GM19438 (cell line): ENCODE data around the gene ACSM3.
"Not testable (repeated sequence)": the region's sequence is repeated elsewhere in the genome, so short reads cannot be mapped to it uniquely, and the experiment has no call there.

ENCODE experiments used
- ATAC-seq: cut with Tn5 transposase; IDR thresholded peaks from one replicate; pipeline ENCODE4 v1.9.1; 2021; ENCODE audit warnings: low read depth; ENCODE audit not compliant: unreplicated experiment

Gene ACSM3

DNA sequence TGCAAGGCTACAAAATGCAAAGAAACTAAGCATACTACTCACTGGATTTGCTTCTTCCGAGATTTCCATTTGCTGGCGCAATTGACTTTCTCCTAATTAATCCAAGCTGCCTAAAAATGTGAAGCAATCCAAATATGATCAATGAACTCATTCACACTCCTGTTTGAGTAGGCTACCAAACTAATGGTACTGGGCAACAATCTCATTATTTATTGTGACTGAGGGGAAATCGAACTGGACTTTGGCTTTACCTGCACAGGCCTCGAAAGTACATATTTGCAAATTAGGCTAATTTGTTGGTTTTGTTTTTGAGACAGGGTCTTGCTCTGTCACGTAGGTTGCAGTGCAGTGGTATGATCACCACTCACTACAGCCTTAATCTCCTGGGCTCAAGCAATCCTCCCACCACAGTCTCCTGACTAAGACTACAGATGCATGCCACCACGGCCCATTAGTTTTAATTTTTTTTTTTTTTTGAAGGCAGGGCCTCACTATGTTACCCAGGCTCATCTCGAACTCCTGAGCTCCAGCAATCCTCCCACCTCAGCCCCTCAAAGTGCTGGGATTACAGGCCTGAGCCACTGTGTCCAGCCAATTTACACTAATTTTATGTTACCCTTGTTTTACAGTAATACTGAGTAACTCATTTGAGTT, 39.9 kb downstream of the ACSM3 start:
- ATAC-seq, result no peak

DNA sequence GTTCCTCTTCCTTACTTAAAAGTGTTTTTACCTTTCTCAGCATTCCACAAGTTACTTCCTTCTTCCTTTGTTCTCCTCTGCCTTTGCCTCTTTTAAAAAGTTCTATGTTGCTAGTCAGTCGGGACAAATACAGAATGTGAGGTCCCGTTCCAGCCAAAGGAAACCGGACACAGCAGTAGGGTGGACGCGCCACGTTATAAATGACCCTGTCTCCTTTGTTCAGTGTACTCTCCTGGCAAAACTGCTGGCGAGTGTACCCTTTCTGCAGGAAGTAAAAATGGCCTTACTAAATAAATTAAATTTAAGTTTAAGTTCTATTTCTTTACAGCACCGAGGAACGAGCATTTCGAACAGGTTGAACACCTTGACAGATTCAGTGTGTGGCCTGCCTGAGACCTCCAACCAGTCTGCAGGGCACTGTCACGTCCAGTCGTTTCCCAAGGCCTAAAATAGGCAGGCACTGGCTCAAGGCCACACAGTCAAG, 41.9 kb downstream of the ACSM3 start:
- not testable (repeated sequence) for ATAC-seq

DNA sequence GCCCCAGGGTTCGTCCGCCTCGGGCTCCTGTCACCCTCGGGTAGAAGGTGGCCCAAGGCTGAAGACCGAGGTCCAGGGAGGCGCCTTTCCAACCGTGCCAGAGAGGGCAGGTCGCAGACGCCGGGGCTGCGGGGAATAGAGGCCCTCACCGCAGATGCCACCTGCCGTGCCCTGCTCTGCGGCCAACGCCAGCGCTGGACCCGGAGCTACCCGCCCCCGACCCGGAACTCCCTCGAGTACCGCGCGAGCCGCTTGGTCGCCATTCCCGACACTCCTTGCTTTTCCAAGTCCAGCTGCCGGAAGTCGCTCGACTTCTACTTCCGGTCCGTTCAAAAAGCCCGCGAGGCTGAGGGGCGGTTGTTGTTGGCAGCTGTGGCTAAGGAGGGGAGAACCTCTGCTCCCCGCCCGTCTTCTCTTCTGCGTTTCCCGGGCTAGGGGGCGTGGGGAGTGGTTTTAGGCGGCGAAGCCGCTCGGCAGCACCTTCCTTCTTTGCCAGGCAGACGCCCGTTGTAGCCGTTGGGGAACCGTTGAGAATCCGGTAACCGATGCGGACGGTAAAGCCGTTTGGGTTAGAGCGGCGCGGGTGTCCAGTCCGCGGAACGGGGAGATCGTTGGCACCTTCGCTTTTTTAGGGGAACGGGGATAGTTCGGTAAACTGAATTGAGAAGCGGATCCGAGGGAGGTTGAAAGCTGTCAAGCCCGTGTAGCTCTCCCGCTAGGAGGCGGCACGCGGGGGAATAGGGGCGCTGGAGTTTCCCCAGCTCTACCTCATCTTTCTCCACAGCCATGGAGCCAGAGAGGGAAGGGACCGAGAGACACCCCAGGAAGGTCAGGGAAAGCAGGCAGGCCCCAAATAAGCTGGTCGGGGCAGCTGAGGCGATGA, 42.6 kb downstream of the ACSM3 start, which contains the start of the genes ERI2 and REXO5:
ERI2 (minus strand) TSS at position 305 of the 883 bp plus-strand sequence; CDS start at position 263, 42 bp downstream.
REXO5 (plus strand) TSS at position 360 of the 883 bp plus-strand sequence; CDS start at position 787, 427 bp downstream.
- peak; percentile 77 for ATAC-seq

DNA sequence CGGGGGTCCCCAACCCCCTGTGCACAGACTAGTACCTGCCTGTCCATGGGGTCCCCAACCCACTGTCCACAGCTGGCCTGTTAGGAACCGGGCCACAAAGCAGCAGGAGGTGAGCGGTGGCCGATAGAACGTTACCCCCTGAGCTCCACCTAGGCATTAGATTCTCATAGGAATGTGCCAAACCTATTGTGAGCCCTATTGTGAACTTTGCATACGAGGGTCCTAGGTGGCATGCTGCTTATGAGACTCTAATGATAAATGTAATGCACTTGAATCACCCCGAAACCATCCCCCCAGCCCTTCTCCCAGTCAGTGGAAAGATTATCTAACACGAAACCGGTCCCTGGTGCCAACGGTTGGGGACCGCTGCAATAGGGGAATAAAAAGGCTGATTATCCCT, 44.0 kb downstream of the ACSM3 start:
- ATAC-seq, result no peak

DNA sequence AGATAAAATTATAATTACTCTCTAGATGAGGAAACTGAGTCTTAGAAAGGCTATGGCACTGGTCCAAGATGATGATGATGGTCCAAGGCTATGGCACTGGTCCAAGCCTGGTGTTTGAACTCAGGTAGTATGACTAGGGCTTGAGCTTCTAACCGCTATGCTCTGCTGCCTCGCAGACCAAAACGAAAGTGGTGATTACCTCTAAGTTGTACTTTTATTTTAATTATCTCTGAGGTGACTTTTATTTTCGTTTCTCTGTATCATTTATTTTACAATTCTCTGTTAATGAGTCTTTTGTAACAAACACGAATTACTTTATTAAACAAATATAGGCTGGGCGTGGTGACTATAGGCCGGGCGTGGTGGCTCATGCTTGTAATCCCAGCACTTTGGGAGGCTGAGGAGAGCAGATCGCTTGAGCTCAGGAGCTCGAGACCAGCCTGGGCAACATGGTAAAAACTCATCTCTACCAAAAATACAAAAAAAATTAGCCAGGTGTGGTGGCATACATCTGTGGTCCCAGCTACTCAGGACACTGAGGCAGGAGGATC, 48.1 kb downstream of the ACSM3 start:
- no peak for ATAC-seq

DNA sequence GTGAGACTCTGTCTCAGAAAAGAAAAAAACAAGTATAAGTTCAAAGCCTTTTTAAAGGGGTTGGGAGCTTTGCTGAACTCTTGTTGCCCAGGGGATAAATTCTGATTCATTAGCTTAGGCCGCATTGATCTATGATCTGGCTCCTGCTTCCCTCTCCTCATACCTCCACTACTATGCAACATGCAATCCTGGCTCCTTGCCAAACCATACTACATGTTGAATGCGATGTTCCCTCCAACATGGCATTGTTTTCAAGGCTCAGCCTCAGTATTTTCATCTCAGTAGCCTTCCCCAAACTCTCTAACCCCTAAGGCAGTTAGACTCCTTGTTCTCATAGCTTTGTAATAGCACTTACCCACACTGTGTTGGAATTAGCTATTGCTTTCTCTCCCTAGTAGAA, 48.7 kb downstream of the ACSM3 start:
- ATAC-seq, result no peak

DNA sequence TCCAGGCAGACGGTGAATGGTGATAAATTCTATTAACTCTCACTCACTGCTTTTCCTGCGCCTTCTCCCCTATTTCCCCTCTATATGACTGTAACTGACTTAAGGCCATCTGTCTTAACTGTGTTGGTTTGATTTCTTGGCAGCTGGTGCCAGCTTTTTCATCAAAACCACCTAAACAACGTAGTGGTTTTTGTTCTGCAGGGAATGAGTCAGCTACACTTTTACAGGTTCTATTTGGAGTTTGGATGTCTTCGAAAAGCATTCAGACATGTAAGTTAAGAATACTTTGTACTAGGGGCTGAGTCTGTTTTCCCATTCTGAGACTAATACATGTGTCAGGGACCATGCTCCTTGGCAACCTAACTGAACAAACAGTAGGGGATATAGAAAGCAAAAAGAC, 51.0 kb downstream of the ACSM3 start:
- ATAC-seq, result no peak

DNA sequence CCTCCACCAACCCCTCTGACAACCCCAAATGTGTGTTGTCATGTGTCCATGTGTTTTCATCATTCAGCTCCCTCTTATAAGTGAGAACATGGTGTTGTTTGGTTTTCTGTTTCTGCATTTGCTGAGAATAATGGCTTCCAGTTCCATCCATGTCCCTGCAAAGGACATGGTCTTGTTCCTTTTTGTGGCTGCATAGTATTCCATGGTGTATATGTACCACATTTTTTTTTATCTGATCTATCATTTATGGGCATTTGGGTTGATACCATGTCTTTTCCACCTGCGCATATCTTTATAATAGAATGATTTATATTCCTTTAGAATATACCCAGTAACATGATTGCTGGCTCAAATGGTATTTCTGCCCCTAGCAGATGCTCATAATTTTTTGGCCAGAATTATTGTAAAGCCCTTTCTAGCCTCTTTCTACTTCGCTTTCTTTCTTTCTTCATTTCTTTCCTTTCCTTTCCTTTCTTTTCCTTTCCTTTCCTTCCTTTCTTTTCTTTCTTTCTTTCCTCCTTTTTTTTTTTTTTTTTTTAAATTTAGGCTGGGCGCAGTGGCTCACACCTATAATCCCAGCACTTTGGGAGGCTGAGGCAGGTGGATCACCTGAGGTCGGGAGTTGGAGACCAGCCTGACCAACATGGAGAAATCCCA, 55.2 kb downstream of the ACSM3 start:
- ATAC-seq, result no peak

DNA sequence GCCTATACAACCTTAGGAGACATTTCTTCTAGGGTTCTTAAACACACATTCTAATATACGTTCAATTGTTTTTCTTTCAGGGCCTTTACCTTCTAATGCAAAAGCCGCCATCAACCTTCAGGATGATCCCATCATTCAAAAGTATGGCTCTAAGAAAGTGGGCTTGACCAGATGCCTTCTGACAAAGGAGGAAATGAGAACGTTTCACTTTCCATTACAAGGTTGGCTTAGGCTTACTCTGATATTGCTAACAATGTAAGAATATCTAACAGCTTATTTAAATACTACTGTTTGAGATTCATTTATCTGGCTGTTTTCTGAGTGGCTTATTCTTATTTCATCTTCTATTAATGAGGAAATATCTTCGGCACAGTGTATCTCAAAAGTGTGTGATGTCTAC, 57.9 kb downstream of the ACSM3 start:
- no peak for ATAC-seq

DNA sequence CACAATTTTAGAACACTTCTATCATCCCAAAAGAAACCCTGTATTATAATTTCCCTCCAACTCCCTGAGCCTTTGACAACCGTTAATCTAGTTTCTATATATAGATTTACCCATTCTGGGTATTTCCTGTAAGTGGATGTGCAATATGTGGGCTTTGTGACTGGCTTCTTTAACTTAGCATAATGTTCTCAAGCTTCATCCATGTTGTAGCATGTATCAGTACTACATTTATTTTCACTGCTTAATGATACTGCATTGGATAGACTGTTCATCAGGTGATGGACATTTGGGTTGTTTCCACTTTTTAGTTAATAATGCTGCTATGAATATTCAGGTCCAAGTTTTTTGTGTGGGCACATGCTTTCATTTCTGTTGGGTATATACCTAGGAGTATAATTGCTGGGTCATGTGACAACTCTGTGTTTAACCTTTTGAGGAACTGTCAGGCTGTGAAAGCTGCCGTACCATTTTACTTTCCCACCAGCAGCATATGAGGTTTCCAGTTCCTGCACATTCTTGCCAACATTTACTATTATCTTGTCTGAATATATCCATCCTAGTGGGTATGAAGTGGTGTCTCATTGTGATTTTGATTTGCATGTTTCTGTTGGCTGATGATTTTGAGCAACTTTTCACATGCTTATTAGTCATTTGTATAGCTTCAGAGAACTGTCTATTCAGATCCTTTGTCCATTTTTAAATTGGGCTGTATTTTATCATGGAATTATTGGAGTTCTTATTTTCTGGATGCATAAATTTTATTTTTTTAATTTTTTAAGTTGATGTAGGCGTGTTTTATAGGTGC, 58.9 kb downstream of the ACSM3 start:
- no peak for ATAC-seq

DNA sequence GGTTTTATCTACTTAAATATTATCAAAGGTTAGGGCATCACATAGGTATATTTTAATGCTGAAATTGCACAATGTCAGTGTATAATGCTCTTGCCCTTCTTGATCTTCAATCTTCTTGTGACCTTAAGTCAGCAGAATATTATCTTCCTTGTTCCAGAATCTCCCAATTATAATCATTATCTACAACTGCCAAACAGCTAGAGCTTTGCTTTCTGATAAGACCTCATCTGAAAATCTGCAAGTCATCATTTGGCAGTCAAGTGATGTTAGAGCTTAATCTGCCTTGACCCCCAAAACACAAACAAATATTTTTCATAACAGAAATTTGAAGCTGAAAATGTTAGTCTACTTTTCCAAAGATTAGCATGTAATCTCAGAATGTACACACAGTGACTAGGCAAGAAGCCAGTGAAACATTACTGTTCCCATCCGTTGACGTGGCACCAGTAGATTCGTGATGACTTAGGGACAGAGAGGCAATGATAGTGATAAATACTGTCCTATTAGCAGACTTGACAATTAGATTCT, 62.3 kb downstream of the ACSM3 start:
- no peak for ATAC-seq

DNA sequence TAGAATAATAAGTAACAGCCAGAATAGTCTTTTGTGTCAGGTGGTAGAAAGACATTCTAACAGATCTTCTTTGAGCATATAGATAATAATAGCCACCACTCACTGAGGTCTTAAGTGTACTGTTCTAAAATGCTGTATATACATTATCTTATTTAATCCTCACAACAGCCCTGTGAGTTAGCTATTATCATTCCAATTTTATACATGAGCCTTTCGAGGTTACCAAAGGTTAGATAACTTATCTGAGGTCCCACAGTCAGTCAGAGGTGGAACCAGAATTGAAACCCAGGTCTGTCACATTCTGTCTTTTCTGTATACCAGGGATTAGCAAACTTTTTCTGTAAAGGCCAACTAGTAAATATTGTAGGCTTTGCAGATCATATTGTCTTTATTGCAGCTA, 65.7 kb downstream of the ACSM3 start:
- ATAC-seq, result no peak

DNA sequence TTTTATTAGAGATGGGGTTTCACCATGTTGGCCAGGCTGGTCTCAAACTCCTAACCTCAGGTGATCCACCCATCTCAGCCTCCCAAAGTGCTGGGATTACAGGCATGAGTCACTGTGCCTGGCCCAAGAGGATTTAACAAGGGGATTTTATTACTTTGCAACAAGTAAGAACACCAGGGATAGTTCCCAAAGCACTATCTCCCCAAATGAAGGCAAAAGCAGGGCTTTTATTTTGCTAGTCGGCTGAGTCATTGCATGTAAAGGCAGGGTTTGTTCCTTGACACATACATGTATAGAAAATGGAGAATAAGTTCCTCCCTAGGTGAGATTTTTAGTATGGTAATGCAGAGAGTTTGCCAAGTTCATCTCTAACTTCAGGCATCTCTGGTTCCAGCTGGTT, 66.6 kb downstream of the ACSM3 start:
- ATAC-seq, result no peak

DNA sequence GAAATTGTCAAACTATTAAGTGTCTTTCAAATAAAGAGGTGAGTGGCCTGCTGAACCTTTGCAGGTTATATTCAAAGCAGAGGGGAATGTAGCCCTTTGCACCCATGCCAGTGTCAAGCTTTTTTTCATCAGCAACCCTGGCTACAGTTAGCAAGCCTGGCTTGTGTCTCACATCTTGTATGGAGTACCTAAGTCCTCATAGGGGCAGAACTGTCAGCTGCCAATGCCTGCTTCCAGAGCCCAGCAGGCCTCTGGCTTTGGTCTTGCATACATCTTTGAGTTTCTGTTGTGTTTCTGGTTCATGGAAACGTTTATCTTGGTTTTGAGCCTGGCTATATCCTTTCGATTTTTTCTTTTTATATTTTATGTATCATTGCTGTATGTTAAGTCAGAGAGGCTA, 69.3 kb downstream of the ACSM3 start:
- ATAC-seq, result no peak

DNA sequence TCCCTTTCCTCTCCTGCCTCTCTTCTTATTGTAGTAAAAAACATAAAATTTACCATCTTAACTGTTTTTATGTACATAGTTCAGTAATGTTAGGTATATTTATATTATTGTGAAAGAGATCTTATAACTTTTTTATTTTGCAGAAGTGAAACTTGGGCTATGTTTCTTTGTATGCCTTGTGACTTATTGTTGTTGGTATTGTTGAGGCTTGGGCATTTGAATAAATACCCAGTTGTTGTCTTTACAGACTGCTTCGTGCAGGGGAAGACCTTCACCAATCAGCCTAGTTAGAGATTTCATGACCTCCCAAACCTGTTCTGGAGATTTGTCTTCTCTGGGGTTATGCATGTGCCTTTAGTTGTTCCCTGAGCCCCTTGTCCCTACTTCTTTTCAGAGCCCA, 74.4 kb downstream of the ACSM3 start:
- no peak for ATAC-seq

DNA sequence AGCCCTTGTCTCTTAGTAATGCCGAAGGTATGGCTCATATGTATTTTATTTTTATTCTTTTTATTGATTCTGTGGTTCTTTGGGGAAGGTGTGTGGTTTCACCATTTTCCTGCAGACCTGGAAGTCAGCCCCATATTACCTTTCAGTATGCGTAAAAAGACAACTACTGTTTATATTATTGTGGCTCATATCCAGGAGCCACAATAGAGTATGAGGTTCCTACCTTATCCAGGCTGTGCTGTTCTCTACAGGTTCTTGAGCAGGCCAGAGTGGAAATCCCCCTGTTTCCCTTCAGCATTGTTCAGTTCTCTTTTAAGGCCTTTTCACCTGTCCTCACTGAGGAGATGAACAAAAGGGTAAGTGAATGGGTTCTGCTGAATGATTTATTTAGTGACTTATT, 75.7 kb downstream of the ACSM3 start:
- ATAC-seq, result no peak

DNA sequence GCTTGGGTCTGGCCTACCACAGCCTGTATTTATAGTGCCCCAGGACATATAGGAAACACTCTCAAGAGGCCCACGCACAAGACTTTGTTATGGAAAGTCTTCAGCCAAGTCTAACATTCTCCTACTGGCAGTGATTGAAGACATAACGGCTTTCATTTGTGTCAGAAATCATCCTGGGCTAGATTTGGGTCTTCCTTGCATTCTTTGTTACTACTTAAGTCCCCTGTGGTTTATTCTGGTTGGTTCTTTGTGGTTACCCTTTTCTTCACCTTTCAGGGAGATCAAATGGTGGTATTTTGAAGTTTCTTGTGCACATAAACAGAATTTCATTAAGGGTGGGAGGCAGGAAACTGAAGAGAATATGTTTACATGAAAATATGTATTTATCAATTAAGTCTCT, 80.2 kb downstream of the ACSM3 start:
- no peak for ATAC-seq

DNA sequence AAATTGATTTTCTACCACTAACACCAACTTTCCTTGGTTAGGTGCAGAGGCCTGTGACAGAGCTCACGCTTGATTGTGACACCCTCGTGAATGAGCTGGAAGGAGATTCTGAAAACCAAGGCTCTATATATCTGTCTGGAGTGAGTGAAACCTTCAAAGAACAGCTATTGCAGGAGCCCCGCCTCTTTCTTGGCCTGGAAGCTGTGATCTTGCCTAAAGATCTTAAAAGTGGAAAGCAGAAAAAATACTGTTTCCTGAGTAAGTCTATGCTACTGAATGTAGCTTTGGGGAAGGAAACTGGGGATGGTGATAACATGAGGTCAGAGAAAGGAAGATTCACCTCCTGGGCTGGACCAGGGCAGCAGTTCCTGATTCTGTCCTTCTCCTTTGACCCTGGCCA, 80.8 kb downstream of the ACSM3 start:
- no peak for ATAC-seq

DNA sequence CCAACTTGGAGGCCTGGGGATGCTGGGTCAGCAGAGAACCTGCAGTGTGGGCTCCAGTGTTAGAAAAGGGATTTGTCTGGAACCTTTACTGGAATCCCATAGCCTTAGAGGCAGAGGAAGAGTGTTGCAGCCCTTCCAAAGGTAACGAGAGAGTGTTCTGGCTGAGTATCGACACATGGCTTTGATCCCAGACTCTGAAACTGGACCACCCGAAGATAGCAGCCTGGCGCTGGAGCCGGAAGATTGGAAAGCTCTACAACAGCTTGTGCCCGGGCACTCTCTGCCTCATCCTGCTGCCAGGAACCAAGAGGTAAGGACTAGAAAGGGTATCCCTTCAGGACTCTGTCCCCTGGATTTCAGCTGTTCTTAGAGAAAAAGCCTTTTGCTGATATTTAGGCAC, 82.2 kb downstream of the ACSM3 start:
- ATAC-seq, result no peak

DNA sequence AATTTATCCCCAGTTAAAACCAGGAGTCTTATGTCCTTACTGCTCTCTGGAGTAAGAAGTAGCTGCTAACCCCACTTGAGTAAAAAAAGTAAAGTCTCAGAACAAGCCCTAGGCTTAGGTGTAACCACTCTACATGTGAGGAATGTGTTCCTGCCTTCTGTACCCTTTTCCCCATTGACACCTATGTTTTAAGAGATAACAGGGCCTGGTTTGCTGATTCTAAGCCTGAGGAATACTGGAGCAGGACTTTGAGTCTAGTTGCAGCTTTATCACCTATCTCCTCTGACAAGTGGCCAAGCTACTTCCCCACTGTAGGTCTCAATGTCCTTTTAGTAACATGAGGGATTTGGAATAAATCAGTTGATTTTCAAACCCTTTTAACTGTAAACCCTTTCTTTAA, 82.7 kb downstream of the ACSM3 start:
- no peak for ATAC-seq
